ENCODE measurements around the gene CUL2. TPM values are rescaled to one million over a fixed set of nuclear protein-coding genes. Genes with fewer than 3 reads are reported as not detected.

CUL2 gene
- 41.0 TPM for total RNA-seq
- 19.0 TPM for polyA plus RNA-seq

DNA sequence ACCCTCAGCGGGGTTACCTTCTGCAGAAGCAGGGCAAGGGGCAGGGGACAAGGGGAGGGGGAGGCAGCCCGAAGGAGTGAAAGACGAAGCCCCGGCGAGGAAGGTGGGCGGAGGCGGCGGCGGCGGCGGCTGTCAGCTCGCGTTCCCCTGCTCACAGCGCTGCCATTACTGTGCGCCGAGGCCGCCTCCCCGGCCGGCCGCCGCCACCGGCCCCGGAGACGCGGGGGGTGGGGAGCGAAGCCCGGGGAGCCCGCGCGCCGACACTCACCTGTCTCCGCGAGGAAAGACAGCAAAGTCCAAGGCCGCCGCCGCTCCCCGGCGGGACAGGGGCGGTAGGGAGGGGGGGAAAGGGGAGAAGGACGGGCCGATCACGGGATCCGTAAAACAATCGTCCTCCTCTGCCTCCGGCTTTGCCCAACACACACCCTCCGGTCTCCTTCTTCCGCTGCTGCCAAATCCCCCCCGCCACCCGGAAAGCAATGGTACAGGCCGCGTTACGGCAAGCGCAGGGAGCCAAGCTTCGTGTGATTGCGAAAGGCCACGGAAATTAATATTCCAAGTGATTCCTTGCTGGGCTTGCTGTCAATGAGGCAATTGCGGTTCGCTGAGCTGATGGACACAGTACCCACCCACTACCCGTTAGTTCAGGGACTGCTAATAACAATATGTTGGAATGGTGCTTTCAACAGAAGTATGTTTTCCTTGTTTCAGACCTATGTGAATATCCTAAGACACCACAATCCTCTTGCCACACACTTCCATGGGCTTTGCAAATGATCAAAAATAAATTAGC, at the start of gene CUL2:
CUL2 (minus strand) TSS at position 180 of the 793 bp plus-strand sequence. CDS start 19,024 bp downstream, outside the sequence.
- H3K4me1 ChIP-seq (ENCODE audit: insufficient read depth): no peaks in the 10 kb centered on the region
- no peaks in the 10 kb centered on the region for H3K36me3 ChIP-seq (ENCODE audit: insufficient read depth)
- WGBS: under 1% methylated on average over 59 of the region's 59 CpGs
- H3K4me3 ChIP-seq (ENCODE audit: low read depth, low read length): peak within 1 kb of the TSS; percentile 97
- peak; percentile 91 for DNase-seq (ENCODE audit: extremely low spot score)
- H3K27ac ChIP-seq (ENCODE audit: low read depth): peak within 1 kb of the TSS; percentile 91

DNA sequence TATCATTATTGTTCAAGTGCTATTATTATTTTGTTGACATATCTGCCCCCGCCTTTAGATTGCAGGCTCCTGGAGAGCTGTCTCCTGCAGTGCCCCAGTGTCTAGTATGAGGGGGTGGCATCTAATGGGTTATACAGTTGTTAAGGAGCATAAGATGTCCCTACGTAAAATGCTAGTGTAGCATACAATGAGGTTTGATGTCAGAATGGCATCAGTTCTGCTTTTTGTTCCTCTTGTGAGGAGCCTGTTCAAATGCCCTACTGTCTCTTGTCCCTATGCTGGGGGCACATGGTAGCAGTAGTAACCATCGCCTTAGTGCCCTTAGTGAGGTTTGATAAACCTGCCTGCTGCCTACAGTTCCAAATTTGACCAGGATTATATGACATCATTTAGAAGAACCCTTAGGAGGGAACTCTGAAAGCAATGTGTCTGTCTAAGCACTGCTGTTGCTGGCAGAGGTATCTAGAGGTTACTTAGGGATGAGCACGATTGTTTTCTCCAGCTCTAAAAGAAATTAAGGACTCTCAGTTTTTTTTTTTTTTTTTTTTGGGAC, 46.2 kb upstream of the CUL2 start:
- no peaks in the 10 kb centered on the region for H3K4me1 ChIP-seq (ENCODE audit: insufficient read depth)
- no peak overlapping the region for H3K4me3 ChIP-seq (ENCODE audit: low read depth, low read length)
- H3K27ac ChIP-seq (ENCODE audit: low read depth): no peak overlapping the region
- DNase-seq (ENCODE audit: extremely low spot score): no peak
- no peaks in the 10 kb centered on the region for H3K36me3 ChIP-seq (ENCODE audit: insufficient read depth)
- 91% methylated on average over 4 of the region's 4 CpGs for WGBS

DNA sequence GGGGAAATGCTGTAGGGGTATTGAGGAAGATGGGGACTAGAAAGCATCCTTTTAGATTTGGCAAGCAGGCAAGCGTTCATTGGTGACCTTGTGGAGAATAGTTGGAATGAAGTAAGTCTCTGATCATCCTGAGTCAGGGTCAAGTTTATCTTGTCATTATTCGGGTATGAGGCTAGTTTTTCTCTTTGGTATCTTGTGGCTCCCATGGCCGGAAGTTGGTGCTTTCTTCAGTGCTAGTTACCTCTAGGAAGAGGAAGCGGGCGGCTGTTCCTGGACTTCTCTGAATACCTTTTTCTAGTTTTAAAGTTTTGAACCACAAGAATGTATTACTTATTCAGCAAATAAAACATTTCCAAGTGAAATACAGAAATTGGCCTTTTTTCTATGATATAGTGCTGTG, 45.7 kb upstream of the CUL2 start:
- no peak for DNase-seq (ENCODE audit: extremely low spot score)
- H3K27ac ChIP-seq (ENCODE audit: low read depth): no peak overlapping the region
- H3K36me3 ChIP-seq (ENCODE audit: insufficient read depth): no peaks in the 10 kb centered on the region
- WGBS: 80% methylated on average over 5 of the region's 5 CpGs
- H3K4me3 ChIP-seq (ENCODE audit: low read depth, low read length): no peak overlapping the region
- no peaks in the 10 kb centered on the region for H3K4me1 ChIP-seq (ENCODE audit: insufficient read depth)

GRCh38 chr10:35133586-35133985, 43.4 kb upstream of the CUL2 start:
- H3K27ac ChIP-seq (ENCODE audit: low read depth): no peak overlapping the region
- 44% methylated on average over 1 of the region's 1 CpG for WGBS

DNA sequence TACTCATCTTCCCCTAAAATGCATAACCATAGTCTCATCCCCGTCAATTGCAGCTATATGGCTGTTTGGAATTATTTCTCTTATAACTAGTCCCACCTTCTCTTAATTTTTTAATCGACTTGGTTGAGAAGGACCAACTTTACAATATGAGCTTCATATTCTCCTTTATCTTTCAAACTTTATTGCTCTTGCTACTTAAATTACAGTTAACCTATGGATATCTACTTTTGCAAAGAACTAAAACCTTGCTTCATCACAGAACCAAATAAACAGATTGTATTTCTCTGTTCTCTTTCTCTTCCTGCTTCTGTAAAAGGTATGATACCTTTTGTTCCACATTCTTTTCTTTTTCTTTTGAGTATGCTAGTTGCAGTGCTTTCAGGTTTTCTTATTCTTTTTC, 42.6 kb upstream of the CUL2 start:
- WGBS: 87% methylated on average over 2 of the region's 2 CpGs
- H3K4me3 ChIP-seq (ENCODE audit: low read depth, low read length): no peak overlapping the region
- H3K4me1 ChIP-seq (ENCODE audit: insufficient read depth): no peaks in the 10 kb centered on the region
- DNase-seq (ENCODE audit: extremely low spot score): no peak
- H3K27ac ChIP-seq (ENCODE audit: low read depth): no peak overlapping the region
- H3K36me3 ChIP-seq (ENCODE audit: insufficient read depth): no peaks in the 10 kb centered on the region

More at GRCh38 chr10:35133586-35133985, 43.4 kb upstream of the CUL2 start:
- H3K4me3 ChIP-seq (ENCODE audit: low read depth, low read length): no peak overlapping the region
- H3K4me1 ChIP-seq (ENCODE audit: insufficient read depth): no peaks in the 10 kb centered on the region
- no peak for DNase-seq (ENCODE audit: extremely low spot score)
- H3K36me3 ChIP-seq (ENCODE audit: insufficient read depth): no peaks in the 10 kb centered on the region

- no peak overlapping the region for H3K27ac ChIP-seq (ENCODE audit: low read depth)
- H3K4me1 ChIP-seq (ENCODE audit: insufficient read depth): no peaks in the 10 kb centered on the region
- WGBS: 65% methylated on average over 4 of the region's 4 CpGs
- H3K36me3 ChIP-seq (ENCODE audit: insufficient read depth): no peaks in the 10 kb centered on the region
- no peak for DNase-seq (ENCODE audit: extremely low spot score)
- no peak overlapping the region for H3K4me3 ChIP-seq (ENCODE audit: low read depth, low read length)
Measured at GRCh38 chr10:35130663-35131062, 40.5 kb upstream of the CUL2 start.

- DNase-seq (ENCODE audit: extremely low spot score): no peak
- no peaks in the 10 kb centered on the region for H3K36me3 ChIP-seq (ENCODE audit: insufficient read depth)
- no peak overlapping the region for H3K27ac ChIP-seq (ENCODE audit: low read depth)
- H3K4me1 ChIP-seq (ENCODE audit: insufficient read depth): no peaks in the 10 kb centered on the region
- WGBS: 99% methylated on average over 1 of the region's 1 CpG
- no peak overlapping the region for H3K4me3 ChIP-seq (ENCODE audit: low read depth, low read length)
Measured at GRCh38 chr10:35129185-35129674, 39.1 kb upstream of the CUL2 start.

GRCh38 chr10:35127289-35127891, 37.2 kb upstream of the CUL2 start:
- Histone ChIP-seq H3K4me3 (ENCODE audit: low read depth, low read length) (peak overlapping the region; percentile 77), H3K36me3 (ENCODE audit: insufficient read depth) (no peaks in the 10 kb centered on the region), H3K27ac (ENCODE audit: low read depth) (peak overlapping the region; percentile 98), H3K4me1 (ENCODE audit: insufficient read depth) (no peaks in the 10 kb centered on the region)
- peak; percentile 29 for DNase-seq (ENCODE audit: extremely low spot score)
- WGBS: under 1% methylated on average over 56 of the region's 56 CpGs

- DNase-seq (ENCODE audit: extremely low spot score): peak; percentile 94
- peak within 1 kb of the TSS; percentile 77 for H3K4me3 ChIP-seq (ENCODE audit: low read depth, low read length)
- H3K4me1 ChIP-seq (ENCODE audit: insufficient read depth): no peaks in the 10 kb centered on the region
- WGBS: under 1% methylated on average over 80 of the region's 80 CpGs
- no peaks in the 10 kb centered on the region for H3K36me3 ChIP-seq (ENCODE audit: insufficient read depth)
- peak within 1 kb of the TSS; percentile 98 for H3K27ac ChIP-seq (ENCODE audit: low read depth)
Measured at GRCh38 chr10:35126530-35127288, 36.6 kb upstream of the CUL2 start, which contains the start of gene CREM. Gene CREM, plus strand, starts transcription at chr10:35126846. Its CDS starts 10,990 bp downstream, at chr10:35137836.

DNA sequence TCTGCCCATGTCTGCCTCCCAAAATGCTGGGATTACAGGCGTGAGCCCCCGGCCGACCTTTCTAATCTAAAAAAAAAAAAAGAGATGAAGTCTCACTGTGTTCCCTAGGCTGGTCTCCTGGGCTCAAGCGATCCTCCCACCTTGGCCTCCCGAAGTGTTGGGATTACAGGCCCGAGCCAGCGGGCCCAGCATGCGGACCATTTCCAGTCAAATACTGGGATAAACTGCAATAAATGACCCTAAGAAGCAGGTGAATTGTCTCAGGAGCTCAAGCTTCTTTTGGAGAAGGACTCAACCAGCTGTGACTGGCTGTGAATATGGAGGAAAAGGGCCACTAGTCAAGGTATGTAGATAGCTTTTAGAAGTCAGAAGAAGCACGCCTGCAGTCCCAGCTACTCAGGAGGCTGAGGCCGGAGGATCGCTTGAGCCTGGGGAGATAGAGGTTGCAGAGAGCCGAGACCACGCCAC, 36.0 kb upstream of the CUL2 start:
- Histone ChIP-seq H3K4me1 (ENCODE audit: insufficient read depth) (no peaks in the 10 kb centered on the region), H3K4me3 (ENCODE audit: low read depth, low read length) (peak overlapping the region; percentile 28), H3K36me3 (ENCODE audit: insufficient read depth) (no peaks in the 10 kb centered on the region), H3K27ac (ENCODE audit: low read depth) (peak overlapping the region; percentile 98)
- 67% methylated on average over 13 of the region's 13 CpGs for WGBS
- no peak for DNase-seq (ENCODE audit: extremely low spot score)

DNA sequence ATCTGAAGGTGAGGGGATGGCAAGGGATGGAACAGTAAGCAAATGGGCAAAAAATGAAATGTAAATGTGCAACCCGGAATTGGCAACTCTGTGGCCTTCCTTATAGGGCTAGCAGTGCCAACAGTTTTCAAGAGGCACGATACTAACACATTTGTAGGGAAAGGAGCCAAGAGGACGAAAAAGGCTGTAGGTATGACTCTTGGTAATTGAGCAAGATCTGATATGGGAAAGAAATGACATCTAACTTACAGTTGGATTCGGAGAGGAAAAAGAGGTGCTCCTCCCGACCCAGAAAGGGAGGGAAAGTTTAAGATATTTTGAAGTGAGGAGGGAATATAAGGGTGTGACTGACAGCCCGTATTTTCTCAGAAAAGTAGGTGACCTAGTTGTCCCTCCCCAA, 34.4 kb upstream of the CUL2 start:
- WGBS: 66% methylated on average over 6 of the region's 6 CpGs
- DNase-seq (ENCODE audit: extremely low spot score): no peak
- no peak overlapping the region for H3K4me3 ChIP-seq (ENCODE audit: low read depth, low read length)
- peak overlapping the region; percentile 16 for H3K27ac ChIP-seq (ENCODE audit: low read depth)
- no peaks in the 10 kb centered on the region for H3K4me1 ChIP-seq (ENCODE audit: insufficient read depth)
- no peaks in the 10 kb centered on the region for H3K36me3 ChIP-seq (ENCODE audit: insufficient read depth)

DNA sequence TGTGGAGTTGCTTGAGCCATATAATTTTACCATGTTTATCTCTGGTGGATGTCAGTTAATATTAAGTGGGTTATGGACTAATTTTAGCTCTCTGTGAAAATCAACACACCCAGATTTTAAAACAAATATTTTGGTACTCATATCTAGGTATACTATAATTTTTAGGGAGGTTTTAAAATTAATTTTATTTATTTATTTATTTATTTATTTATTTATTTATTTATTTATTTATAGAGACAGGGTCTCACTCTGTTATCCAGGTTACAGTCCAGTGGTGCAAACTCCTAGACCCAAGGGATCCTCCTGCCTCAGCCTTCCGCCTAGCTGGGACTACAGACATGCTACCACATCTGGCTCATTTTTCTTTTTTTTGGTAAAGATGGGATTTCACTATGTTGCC, 29.2 kb upstream of the CUL2 start:
- no peak for DNase-seq (ENCODE audit: extremely low spot score)
- WGBS: 94% methylated on average over 1 of the region's 1 CpG
- Histone ChIP-seq H3K4me3 (ENCODE audit: low read depth, low read length) (no peak overlapping the region), H3K27ac (ENCODE audit: low read depth) (no peak overlapping the region), H3K36me3 (ENCODE audit: insufficient read depth) (no peaks in the 10 kb centered on the region), H3K4me1 (ENCODE audit: insufficient read depth) (no peaks in the 10 kb centered on the region)

- Histone ChIP-seq H3K4me3 (ENCODE audit: low read depth, low read length) (no peak overlapping the region), H3K27ac (ENCODE audit: low read depth) (no peak overlapping the region), H3K36me3 (ENCODE audit: insufficient read depth) (no peaks in the 10 kb centered on the region), H3K4me1 (ENCODE audit: insufficient read depth) (no peaks in the 10 kb centered on the region)
- DNase-seq (ENCODE audit: extremely low spot score): no peak
- WGBS: 56% methylated on average over 4 of the region's 4 CpGs
Measured at GRCh38 chr10:35112571-35112970, 22.4 kb upstream of the CUL2 start.

All from urinary bladder (tissue), 4 donors.